CD4-positive, alpha-beta memory T cell (primary cell): ENCODE data around the gene TRIM8. TPM values are rescaled to one million over a fixed set of nuclear protein-coding genes. Genes with fewer than 3 reads are reported as not detected.
"Not testable (repeated sequence)": the region's sequence is repeated elsewhere in the genome, so short reads cannot be mapped to it uniquely, and the experiment has no call there.

Experiments used
- CTCF ChIA-PET: fragments of 350-600 bp; sonication (Branson Sonifier 250); formaldehyde crosslinking; loops from one replicate; lab custom pipeline; 2021; ENCODE audit warnings: inconsistent platforms; ENCODE audit not compliant: partially characterized antibody; lab: Charles Lee
- POLR2A ChIA-PET: fragments of 350-600 bp; sonication (Branson Sonifier 250); formaldehyde crosslinking; loops from one replicate; lab custom pipeline; 2021; ENCODE audit not compliant: partially characterized antibody; lab: Charles Lee
- DNase-seq, 5 donors: peaks; one replicate each; pipeline versions ENCODE4 v3.0.0 to v3.0.0-alpha.2; 2020 to 2022; ENCODE audit warnings: mixed read lengths in 1 of 5
- H3K27ac ChIP-seq: one replicate; pipeline ENCODE4 v1.7.0; 2013; ENCODE audit warnings: low read depth, low read length
- H3K27me3 ChIP-seq: 2 replicates; pipeline ENCODE4 v1.7.0; 2013; ENCODE audit warnings: mild to moderate bottlenecking, low read length, moderate library complexity; ENCODE audit not compliant: insufficient read depth
- H3K36me3 ChIP-seq: 2 replicates; pipeline ENCODE4 v1.7.0; 2013; ENCODE audit warnings: mild to moderate bottlenecking, low read length, moderate library complexity; ENCODE audit not compliant: insufficient read depth
- H3K4me1 ChIP-seq: 2 replicates; pipeline ENCODE4 v1.7.0; 2013; ENCODE audit warnings: mild to moderate bottlenecking, low read length, moderate library complexity; ENCODE audit not compliant: insufficient read depth
- H3K4me3 ChIP-seq, 2 donors: one replicate each; pipeline ENCODE4 v1.7.0; 2013; ENCODE audit warnings: low read length in 2 of 2, mild to moderate bottlenecking in 1 of 2
- H3K9me3 ChIP-seq, 2 donors: one replicate each; pipeline ENCODE4 v1.7.0; 2013; ENCODE audit warnings: low read length in 2 of 2, control low read depth in 1 of 2; ENCODE audit not compliant: control insufficient read depth in 1 of 2
- H3K27ac Mint-ChIP-seq, 7 donors: one replicate each; pipeline ENCODE4 v1.8.0; 2020 to 2021; ENCODE audit warnings: mixed read lengths in 7 of 7, mild to moderate bottlenecking in 6 of 7, inconsistent platforms in 3 of 7, moderate library complexity in 3 of 7
- H3K27me3 Mint-ChIP-seq, 2 donors: one replicate each; pipeline ENCODE4 v1.8.0; 2020 to 2021; ENCODE audit warnings: mixed read lengths in 2 of 2
- H3K36me3 Mint-ChIP-seq, 2 donors: one replicate each; pipeline ENCODE4 v1.8.0; 2020 to 2021; ENCODE audit warnings: mixed read lengths in 2 of 2, inconsistent platforms in 1 of 2, mild to moderate bottlenecking in 1 of 2
- H3K4me1 Mint-ChIP-seq, 4 donors: one replicate each; pipeline ENCODE4 v1.8.0; 2020 to 2021; ENCODE audit warnings: mixed read lengths in 4 of 4, mild to moderate bottlenecking in 1 of 4
- H3K4me3 Mint-ChIP-seq, 8 donors: one replicate each; pipeline ENCODE4 v1.8.0; 2020 to 2021; ENCODE audit warnings: mixed read lengths in 8 of 8, mild to moderate bottlenecking in 7 of 8, moderate library complexity in 6 of 8, inconsistent platforms in 3 of 8
- H3K9me3 Mint-ChIP-seq, 8 donors: one replicate each; pipeline ENCODE4 v1.8.0; 2020 to 2021; ENCODE audit warnings: mixed read lengths in 8 of 8, mild to moderate bottlenecking in 5 of 8, inconsistent platforms in 3 of 8, moderate library complexity in 1 of 8
- intact Hi-C: fragments of 100-400 bp; cut with micrococcal nuclease; formaldehyde crosslinking; loops from one replicate; pipeline ENCODE4 v1.15.1; 2023
- polyA plus RNA-seq, 2 donors: library from polyadenylated mRNA; unstranded; fragments of 300-500 nt; fragmentation: Illumina TruSeq; gene quantifications; one replicate each; pipeline ENCODE4 v1.2.3, GENCODE V29; 2021
- total RNA-seq, 2 experiments: library from RNA; stranded (reverse); gene quantifications; one replicate each; pipeline ENCODE4 v1.2.3, GENCODE V29; 2021

Gene TRIM8
- total and polyA plus RNA-seq, 4 experiments from 2014 or later, result 33.0 to 71.6 (median 62.4) TPM

GRCh38 chr10:102657984-102658724, 13.9 kb downstream of the TRIM8 start:
- Mint-ChIP-seq H3K36me3 (peaks cover 20 to 43% of the 10 kb centered on the region in 2 donors), H3K27ac (peak overlapping the region; percentile 48 to 89 (median 79)), H3K27me3 (no peaks in the 10 kb centered on the region), H3K9me3 (no peaks in the 10 kb centered on the region), H3K4me1 (peaks cover 26 to 61% (median 38%) of the 10 kb centered on the region in 4 donors), H3K4me3 (peak overlapping the region in 3 of 8 donors; percentile 39 to 58 (median 51))
- Histone ChIP-seq H3K9me3 (no peaks in the 10 kb centered on the region), H3K4me1 (peaks cover 46% of the 10 kb centered on the region), H3K4me3 (no peak overlapping the region), H3K27ac (peak overlapping the region; percentile 37), H3K27me3 (no peaks in the 10 kb centered on the region), H3K36me3 (peaks cover 35% of the 10 kb centered on the region)
- intact Hi-C loops, result no loop called here
- DNase-seq, result no peak
- ChIA-PET POLR2A (interaction anchor here (0.7 to 21.9 kb wide), 6 partner anchors 9 to 86 kb away, joined by 3 to 431 read pairs (median 6); partner anchors contain the start of genes ARL3, SFXN2, TRIM8 and WBP1L), CTCF (interaction anchor here (1.2 to 6.3 kb wide), 5 partner anchors 11 to 18 kb away, joined by 3 to 40 read pairs (median 6); partner anchors contain the start of gene TRIM8)

GRCh38 chr10:102658802-102659201, 14.5 kb downstream of the TRIM8 start:
- H3K27me3 ChIP-seq, result no peaks in the 10 kb centered on the region
- Mint-ChIP-seq H3K4me1 (peaks cover 24 to 55% (median 33%) of the 10 kb centered on the region in 4 donors), H3K36me3 (peaks cover 17 to 36% of the 10 kb centered on the region in 2 donors), H3K9me3 (no peaks in the 10 kb centered on the region), H3K27ac (peak overlapping the region in 6 of 7 donors; percentile 17 to 87 (median 72)), H3K4me3 (peak overlapping the region in 1 of 8 donors; percentile 39), H3K27me3 (no peaks in the 10 kb centered on the region)
- intact Hi-C loops, result no loop called here
- no peak overlapping the region for H3K4me3 ChIP-seq
- H3K4me1 ChIP-seq, result peaks cover 45% of the 10 kb centered on the region
- no peaks in the 10 kb centered on the region for H3K9me3 ChIP-seq
- DNase-seq, result no peak
- CTCF ChIA-PET, result interaction anchor here (1.2 to 6.3 kb wide), 5 partner anchors 10 to 17 kb away, joined by 3 to 40 read pairs (median 6); partner anchors contain the start of gene TRIM8
- peaks cover 29% of the 10 kb centered on the region for H3K36me3 ChIP-seq
- peak overlapping the region; percentile 37 for H3K27ac ChIP-seq
- POLR2A ChIA-PET, result interaction anchor here (0.7 to 21.9 kb wide), 6 partner anchors 9 to 85 kb away, joined by 3 to 431 read pairs (median 6); partner anchors contain the start of genes ARL3, SFXN2, TRIM8 and WBP1L

- ChIA-PET POLR2A (interaction anchor here (0.8 to 21.9 kb wide), 8 partner anchors 10 to 159 kb away, joined by 3 to 431 read pairs (median 20); partner anchors contain the start of genes ACTR1A, ARL3, SFXN2 and TRIM8), CTCF (interaction anchor here (0.6 to 6.3 kb wide), 8 partner anchors 9 to 261 kb away, joined by 3 to 40 read pairs (median 5); partner anchors contain the start of genes SFXN2 and TRIM8)
- Mint-ChIP-seq H3K4me3 (peak overlapping the region; percentile 42 to 87 (median 60)), H3K9me3 (no peaks in the 10 kb centered on the region), H3K27ac (peak overlapping the region; percentile 41 to 94 (median 85)), H3K36me3 (peaks cover 8 to 20% of the 10 kb centered on the region in 2 donors), H3K4me1 (peaks cover 22 to 49% (median 30%) of the 10 kb centered on the region in 4 donors), H3K27me3 (no peaks in the 10 kb centered on the region)
- Histone ChIP-seq H3K4me1 (peaks cover 45% of the 10 kb centered on the region), H3K9me3 (no peaks in the 10 kb centered on the region), H3K36me3 (peaks cover 14% of the 10 kb centered on the region), H3K4me3 (peak overlapping the region in 1 of 2 donors; percentile 27), H3K27ac (peak overlapping the region; percentile 48), H3K27me3 (no peaks in the 10 kb centered on the region)
- peak; percentile 50 to 67 (median 60) for DNase-seq
- intact Hi-C loops, result loop anchor here (1.0 kb wide), 2 partner anchors 13 to 15 kb away; no protein-coding TSS in a partner anchor
Observed at GRCh38 chr10:102660888-102661657, 16.8 kb downstream of the TRIM8 start.

- no peak for DNase-seq
- intact Hi-C loops, result loop anchor here (1.0 kb wide), 2 partner anchors 13 to 15 kb away; no protein-coding TSS in a partner anchor
- POLR2A ChIA-PET, result interaction anchor here (0.8 to 21.9 kb wide), 8 partner anchors 11 to 159 kb away, joined by 3 to 431 read pairs (median 20); partner anchors contain the start of genes ACTR1A, ARL3, SFXN2 and TRIM8
- Histone ChIP-seq H3K36me3 (peaks cover 8% of the 10 kb centered on the region), H3K27ac (peak overlapping the region; percentile 48), H3K27me3 (no peaks in the 10 kb centered on the region), H3K4me3 (no peak overlapping the region), H3K9me3 (no peaks in the 10 kb centered on the region), H3K4me1 (peaks cover 45% of the 10 kb centered on the region)
- H3K4me1 Mint-ChIP-seq, result peaks cover 22 to 49% (median 31%) of the 10 kb centered on the region in 4 donors
- H3K27ac Mint-ChIP-seq, result peak overlapping the region; percentile 41 to 94 (median 84)
- CTCF ChIA-PET, result interaction anchor here (0.6 to 6.3 kb wide), 7 partner anchors 8 to 262 kb away, joined by 3 to 40 read pairs (median 5); partner anchors contain the start of genes SFXN2 and TRIM8
- no peaks in the 10 kb centered on the region for H3K27me3 Mint-ChIP-seq
- H3K4me3 Mint-ChIP-seq, result peak overlapping the region; percentile 6 to 87 (median 66)
- no peaks in the 10 kb centered on the region for H3K9me3 Mint-ChIP-seq
- peaks cover 8 to 15% of the 10 kb centered on the region in 2 donors for H3K36me3 Mint-ChIP-seq
Observed at GRCh38 chr10:102661658-102662028, 17.4 kb downstream of the TRIM8 start.

GRCh38 chr10:102665904-102666509, 21.7 kb downstream of the TRIM8 start:
- intact Hi-C loops, result no loop called here
- no peaks in the 10 kb centered on the region for H3K36me3 ChIP-seq
- Mint-ChIP-seq H3K36me3 (no peaks in the 10 kb centered on the region), H3K4me3 (no peak overlapping the region), H3K27me3 (no peaks in the 10 kb centered on the region), H3K9me3 (no peaks in the 10 kb centered on the region), H3K4me1 (peaks cover 16 to 39% (median 25%) of the 10 kb centered on the region in 4 donors), H3K27ac (peak overlapping the region in 3 of 7 donors; percentile 31 to 63 (median 44))
- no peak overlapping the region for H3K27ac ChIP-seq
- H3K9me3 ChIP-seq, result no peaks in the 10 kb centered on the region
- POLR2A ChIA-PET, result interaction anchor here (1.4 kb wide), 1 partner anchor 20 kb away, joined by 11 read pairs; no protein-coding TSS in a partner anchor
- no peaks in the 10 kb centered on the region for H3K27me3 ChIP-seq
- DNase-seq, result no peak
- no peak overlapping the region for H3K4me3 ChIP-seq
- CTCF ChIA-PET, result interaction anchor here (1.2 to 2.5 kb wide), 3 partner anchors 8 to 47 kb away, joined by 3 to 11 read pairs (median 5); no protein-coding TSS in a partner anchor
- H3K4me1 ChIP-seq, result peaks cover 39% of the 10 kb centered on the region

GRCh38 chr10:102667411-102667810, 23.1 kb downstream of the TRIM8 start:
- POLR2A ChIA-PET, result interaction anchor here (0.6 to 13.6 kb wide), 3 partner anchors 13 to 709 kb away, joined by 3 to 431 read pairs (median 6); partner anchors contain the start of gene TRIM8
- H3K4me3 Mint-ChIP-seq, intact Hi-C loops, DNase-seq, H3K27ac ChIP-seq, H3K9me3 Mint-ChIP-seq, H3K36me3 Mint-ChIP-seq, H3K27me3 Mint-ChIP-seq, CTCF ChIA-PET, H3K4me3 ChIP-seq, H3K9me3 ChIP-seq, H3K36me3 ChIP-seq, H3K27me3 ChIP-seq: not testable (repeated sequence)
- Mint-ChIP-seq H3K27ac (peak overlapping the region in 6 of 7 donors; percentile 30 to 87 (median 80)), H3K4me1 (peaks cover 11 to 30% (median 16%) of the 10 kb centered on the region in 4 donors)
- peaks cover 30% of the 10 kb centered on the region for H3K4me1 ChIP-seq
